GM23338 (cell line): Measurements from ENCODE around the gene PREP. TPM values are rescaled to one million over a fixed set of nuclear protein-coding genes. Genes with fewer than 3 reads are reported as not detected.

ENCODE experiments used
- ATAC-seq: fragments of 200-7000 bp; cut with Tn5 transposase; 3 replicates; pipeline ENCODE4 v1.9.1; 2020
- DNase-seq: peaks from one replicate; pipeline ENCODE4 v3.0.0-alpha.2; 2015; ENCODE audit warnings: low spot score
- H2AFZ ChIP-seq: fragments of 200-600 bp; sonication (generic); 2 replicates; pipeline ENCODE4 v1.8.0; 2016; ENCODE audit warnings: antibody characterized with exemption, mild to moderate bottlenecking, moderate library complexity
- H3F3A ChIP-seq: fragments of 200-600 bp; sonication (generic); replicated peaks from 2 replicates; pipeline ENCODE4 v1.8.0; 2017; ENCODE audit warnings: antibody characterized with exemption, mixed run types, low read depth
- H3K27ac ChIP-seq: fragments of 200-600 bp; sonication (generic); 2 replicates; pipeline ENCODE4 v1.6.1; 2016; ENCODE audit warnings: low read depth
- H3K27me3 ChIP-seq: fragments of 200-600 bp; sonication (generic); 2 replicates; pipeline ENCODE4 v1.8.0; 2016; ENCODE audit warnings: mild to moderate bottlenecking, mixed run types, moderate library complexity; ENCODE audit not compliant: insufficient read depth
- H3K36me3 ChIP-seq: fragments of 200-600 bp; sonication (generic); 2 replicates; pipeline ENCODE4 v1.8.0; 2016; ENCODE audit warnings: mild to moderate bottlenecking; ENCODE audit not compliant: insufficient read depth
- H3K4me1 ChIP-seq: fragments of 200-600 bp; sonication (generic); 2 replicates; pipeline ENCODE4 v1.8.0; 2016; ENCODE audit warnings: mild to moderate bottlenecking, moderate library complexity; ENCODE audit not compliant: insufficient read depth
- H3K4me2 ChIP-seq: fragments of 200-600 bp; sonication (generic); 2 replicates; pipeline ENCODE4 v1.7.1; 2017; ENCODE audit warnings: mixed run types
- H3K4me3 ChIP-seq: fragments of 200-600 bp; sonication (generic); 2 replicates; pipeline ENCODE4 v1.6.1; 2016; ENCODE audit warnings: mixed run types
- H3K79me2 ChIP-seq: fragments of 200-600 bp; sonication (generic); replicated peaks from 2 replicates; pipeline ENCODE4 v1.8.0; 2017; ENCODE audit warnings: mild to moderate bottlenecking; ENCODE audit not compliant: insufficient read depth
- H3K9me2 ChIP-seq: fragments of 200-600 bp; sonication (generic); 2 replicates; pipeline ENCODE4 v1.8.0; 2017; ENCODE audit not compliant: insufficient read depth
- H4K20me1 ChIP-seq: fragments of 200-600 bp; sonication (generic); replicated peaks from 2 replicates; pipeline ENCODE4 v1.8.0; 2017; ENCODE audit warnings: mild to moderate bottlenecking; ENCODE audit not compliant: insufficient read depth
- H3K27ac Mint-ChIP-seq: 2 replicates; pipeline ENCODE4 v1.8.0; 2020; ENCODE audit warnings: inconsistent platforms, mild to moderate bottlenecking, moderate library complexity, mixed read lengths
- H3K27me3 Mint-ChIP-seq: 3 replicates; pipeline ENCODE4 v1.8.0; 2022; ENCODE audit warnings: low read depth, mild to moderate bottlenecking, moderate library complexity, mixed read lengths, inconsistent platforms; ENCODE audit not compliant: insufficient read depth, poor library complexity
- H3K36me3 Mint-ChIP-seq: 3 replicates; pipeline ENCODE4 v1.8.0; 2021; ENCODE audit warnings: low read depth, mild to moderate bottlenecking, inconsistent platforms, moderate library complexity, mixed read lengths
- H3K4me1 Mint-ChIP-seq: 3 replicates; pipeline ENCODE4 v1.8.0; 2020; ENCODE audit warnings: mild to moderate bottlenecking, inconsistent platforms, mixed read lengths
- H3K4me3 Mint-ChIP-seq: 3 replicates; pipeline ENCODE4 v1.8.0; 2021; ENCODE audit warnings: moderate library complexity, mild to moderate bottlenecking, inconsistent platforms, mixed read lengths
- H3K9me3 Mint-ChIP-seq: 3 replicates; pipeline ENCODE4 v1.8.0; 2020; ENCODE audit warnings: moderate library complexity, mild to moderate bottlenecking, inconsistent platforms, mixed read lengths
- CREB1 ChIP-seq: fragments of 250-450 bp; sonication (Bioruptor Pico); IDR thresholded peaks from 2 replicates; pipeline ENCODE4 v1.5.0; 2020; ENCODE audit warnings: low read depth, mild to moderate bottlenecking, moderate library complexity
- EZH2 ChIP-seq: fragments of 200-600 bp; sonication (generic); IDR thresholded peaks from one replicate; pipeline ENCODE4 v1.8.0; 2017; ENCODE audit warnings: antibody characterized with exemption, mild to moderate bottlenecking, low read depth; ENCODE audit not compliant: unreplicated experiment
- EZH2phosphoT487 ChIP-seq: fragments of 200-600 bp; sonication (generic); IDR thresholded peaks from one replicate; pipeline ENCODE4 v1.8.1; 2018; ENCODE audit warnings: antibody characterized with exemption; ENCODE audit not compliant: unreplicated experiment
- JUNB ChIP-seq: IDR thresholded peaks from one replicate; pipeline ENCODE4 v1.6.1; 2016; ENCODE audit warnings: antibody characterized with exemption; ENCODE audit not compliant: unreplicated experiment
- NANOG ChIP-seq: IDR thresholded peaks from 2 replicates; pipeline ENCODE4 v1.6.1; 2016; ENCODE audit warnings: antibody characterized with exemption, borderline replicate concordance
- POLR2AphosphoS5 ChIP-seq: IDR thresholded peaks from 2 replicates; pipeline ENCODE4 v1.6.1; 2016; ENCODE audit warnings: antibody characterized with exemption, low read depth
- REST ChIP-seq: IDR thresholded peaks from one replicate; pipeline ENCODE4 v1.6.1; 2018; ENCODE audit warnings: antibody characterized with exemption; ENCODE audit not compliant: unreplicated experiment
- STAT1 ChIP-seq: IDR thresholded peaks from one replicate; pipeline ENCODE4 v1.6.1; 2016; ENCODE audit warnings: antibody characterized with exemption; ENCODE audit not compliant: unreplicated experiment
- ZNF114 ChIP-seq: fragments of 250-450 bp; sonication (Bioruptor Pico); IDR thresholded peaks from 2 replicates; pipeline ENCODE4 v1.5.0; 2020; ENCODE audit warnings: mild to moderate bottlenecking, moderate library complexity
- ZNF331 ChIP-seq: fragments of 250-450 bp; sonication (Bioruptor Pico); IDR thresholded peaks from 2 replicates; pipeline ENCODE4 v1.5.0; 2020; ENCODE audit warnings: low read depth, mild to moderate bottlenecking, moderate library complexity
- ZNF462 ChIP-seq: fragments of 250-450 bp; sonication (Bioruptor Pico); IDR thresholded peaks from 2 replicates; pipeline ENCODE4 v1.5.0; 2020; ENCODE audit warnings: mild to moderate bottlenecking, moderate library complexity
- polyA plus RNA-seq: library from polyadenylated mRNA; unstranded; fragments of >200 nt; fragmentation: Nextera tagmentation; extraction: Ambion mirVana; gene quantifications from 2 replicates; pipeline ENCODE4 v1.2.1, GENCODE V29; 2016
- total RNA-seq: library from RNA; depleted of rRNA; stranded (reverse); fragments of >200 nt; shearing (Covaris generic); gene quantifications from 2 replicates; pipeline ENCODE4 v1.2.3, GENCODE V29; 2014
- TF ChIP-seq, protein P1 (sequence below), 2 experiments: fragments of 200-600 bp in 1 of 2; sonication (generic) in 1 of 2; conservative IDR thresholded peaks; 2 replicates each; pipeline versions ENCODE4 v1.5.1 to v1.6.1; 2016 to 2017; ENCODE audit warnings: antibody characterized with exemption in 2 of 2, low read depth in 2 of 2, mild to moderate bottlenecking in 2 of 2, moderate library complexity in 1 of 2
- TF ChIP-seq, protein P2 (sequence below): IDR thresholded peaks from 2 replicates; pipeline ENCODE4 v1.6.1; 2016; ENCODE audit warnings: antibody characterized with exemption

Gene PREP
- total and polyA plus RNA-seq, 2 experiments from 2014 or later, result 28.5 to 52.7 TPM

- Mint-ChIP-seq H3K27ac (no peak overlapping the region), H3K4me1 (peaks cover 4% of the 10 kb centered on the region; the same call in 2 of the 3 replicates), H3K9me3 (no peaks in the 10 kb centered on the region), H3K4me3 (no peak overlapping the region), H3K27me3 (no peaks in the 10 kb centered on the region), H3K36me3 (peaks cover 23% of the 10 kb centered on the region)
- Histone ChIP-seq H2AFZ (no peak overlapping the region), H3K79me2 (no peaks in the 10 kb centered on the region), H3K4me1 (no peaks in the 10 kb centered on the region), H3K9me2 (no peaks in the 10 kb centered on the region), H3K27me3 (no peaks in the 10 kb centered on the region), H3K4me2 (no peak overlapping the region), H3F3A (no peaks in the 10 kb centered on the region), H4K20me1 (no peaks in the 10 kb centered on the region), H3K4me3 (no peak overlapping the region), H3K36me3 (peaks cover 8% of the 10 kb centered on the region; the same call in 1 of the 2 replicates), H3K27ac (no peak overlapping the region)
- ATAC-seq (no peak), DNase-seq (no peak)
- TF ChIP-seq REST (no peak), JUNB (no peak), NANOG (no peak), EZH2phosphoT487 (no peak), EZH2 (no peak), ZNF462 (no peak), STAT1 (no peak), ZNF331 (CRISPR knock-in tag) (no peak), ZNF114 (CRISPR knock-in tag) (no peak), CREB1 (CRISPR knock-in tag) (no peak), POLR2AphosphoS5 (no peak)
- TF ChIP-seq, protein P1, sequence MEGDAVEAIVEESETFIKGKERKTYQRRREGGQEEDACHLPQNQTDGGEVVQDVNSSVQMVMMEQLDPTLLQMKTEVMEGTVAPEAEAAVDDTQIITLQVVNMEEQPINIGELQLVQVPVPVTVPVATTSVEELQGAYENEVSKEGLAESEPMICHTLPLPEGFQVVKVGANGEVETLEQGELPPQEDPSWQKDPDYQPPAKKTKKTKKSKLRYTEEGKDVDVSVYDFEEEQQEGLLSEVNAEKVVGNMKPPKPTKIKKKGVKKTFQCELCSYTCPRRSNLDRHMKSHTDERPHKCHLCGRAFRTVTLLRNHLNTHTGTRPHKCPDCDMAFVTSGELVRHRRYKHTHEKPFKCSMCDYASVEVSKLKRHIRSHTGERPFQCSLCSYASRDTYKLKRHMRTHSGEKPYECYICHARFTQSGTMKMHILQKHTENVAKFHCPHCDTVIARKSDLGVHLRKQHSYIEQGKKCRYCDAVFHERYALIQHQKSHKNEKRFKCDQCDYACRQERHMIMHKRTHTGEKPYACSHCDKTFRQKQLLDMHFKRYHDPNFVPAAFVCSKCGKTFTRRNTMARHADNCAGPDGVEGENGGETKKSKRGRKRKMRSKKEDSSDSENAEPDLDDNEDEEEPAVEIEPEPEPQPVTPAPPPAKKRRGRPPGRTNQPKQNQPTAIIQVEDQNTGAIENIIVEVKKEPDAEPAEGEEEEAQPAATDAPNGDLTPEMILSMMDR (conservative IDR thresholded peaks at IDR 0.05; ENCODE audit: low read depth in 2 of 2), result no peak
- TF ChIP-seq, protein P2, sequence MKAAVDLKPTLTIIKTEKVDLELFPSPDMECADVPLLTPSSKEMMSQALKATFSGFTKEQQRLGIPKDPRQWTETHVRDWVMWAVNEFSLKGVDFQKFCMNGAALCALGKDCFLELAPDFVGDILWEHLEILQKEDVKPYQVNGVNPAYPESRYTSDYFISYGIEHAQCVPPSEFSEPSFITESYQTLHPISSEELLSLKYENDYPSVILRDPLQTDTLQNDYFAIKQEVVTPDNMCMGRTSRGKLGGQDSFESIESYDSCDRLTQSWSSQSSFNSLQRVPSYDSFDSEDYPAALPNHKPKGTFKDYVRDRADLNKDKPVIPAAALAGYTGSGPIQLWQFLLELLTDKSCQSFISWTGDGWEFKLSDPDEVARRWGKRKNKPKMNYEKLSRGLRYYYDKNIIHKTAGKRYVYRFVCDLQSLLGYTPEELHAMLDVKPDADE, result no peak
Observed at GRCh38 chr6:105330364-105330763, 72.5 kb downstream of the PREP start.
